ENCODE results near the gene KCNK1.

- TF ChIP-seq CTCF (IDR thresholded peaks at IDR 0.05) (no peak), POLR2A (IDR thresholded peaks at IDR 0.05) (no peak)
Observed at GRCh38 chr1:233587958-233588799, 25.7 kb upstream of the KCNK1 start.

Measured in lower leg skin (tissue), 3 donors.